ENCODE results near the gene PSKH1.
"Not testable (repeated sequence)": the region's sequence is repeated elsewhere in the genome, so short reads cannot be mapped to it uniquely, and the experiment has no call there.

PSKH1 gene

DNA sequence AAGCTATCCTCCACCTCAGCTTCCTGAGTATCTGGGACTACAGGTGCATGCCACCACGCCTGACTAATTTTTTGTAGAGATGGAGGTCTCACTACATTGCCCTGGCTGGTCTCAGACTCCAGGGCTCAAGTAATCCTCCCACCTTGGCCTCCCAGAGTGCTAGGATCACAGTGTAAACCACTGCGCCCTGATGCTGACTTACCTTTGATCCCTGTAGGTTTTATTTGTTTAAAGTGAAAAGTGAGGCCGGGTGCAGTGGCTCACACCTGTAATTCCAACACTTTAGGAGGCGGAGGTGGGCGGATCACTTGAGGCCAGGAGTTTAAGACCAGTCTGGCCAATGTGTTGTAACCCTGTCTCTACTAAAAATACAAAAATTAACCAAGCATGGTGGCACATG lies 8.7 kb downstream of the PSKH1 start:
- TF ChIP-seq, protein P1, sequence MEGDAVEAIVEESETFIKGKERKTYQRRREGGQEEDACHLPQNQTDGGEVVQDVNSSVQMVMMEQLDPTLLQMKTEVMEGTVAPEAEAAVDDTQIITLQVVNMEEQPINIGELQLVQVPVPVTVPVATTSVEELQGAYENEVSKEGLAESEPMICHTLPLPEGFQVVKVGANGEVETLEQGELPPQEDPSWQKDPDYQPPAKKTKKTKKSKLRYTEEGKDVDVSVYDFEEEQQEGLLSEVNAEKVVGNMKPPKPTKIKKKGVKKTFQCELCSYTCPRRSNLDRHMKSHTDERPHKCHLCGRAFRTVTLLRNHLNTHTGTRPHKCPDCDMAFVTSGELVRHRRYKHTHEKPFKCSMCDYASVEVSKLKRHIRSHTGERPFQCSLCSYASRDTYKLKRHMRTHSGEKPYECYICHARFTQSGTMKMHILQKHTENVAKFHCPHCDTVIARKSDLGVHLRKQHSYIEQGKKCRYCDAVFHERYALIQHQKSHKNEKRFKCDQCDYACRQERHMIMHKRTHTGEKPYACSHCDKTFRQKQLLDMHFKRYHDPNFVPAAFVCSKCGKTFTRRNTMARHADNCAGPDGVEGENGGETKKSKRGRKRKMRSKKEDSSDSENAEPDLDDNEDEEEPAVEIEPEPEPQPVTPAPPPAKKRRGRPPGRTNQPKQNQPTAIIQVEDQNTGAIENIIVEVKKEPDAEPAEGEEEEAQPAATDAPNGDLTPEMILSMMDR (IDR thresholded peaks at IDR 0.05; ENCODE audit: low read length, missing control alignments), result no peak
- no peak for DNase-seq (ENCODE audit: low read depth)
- H3K4me3 ChIP-seq (replicated peaks; ENCODE audit: low read depth, low read length), result no peak overlapping the region

DNA sequence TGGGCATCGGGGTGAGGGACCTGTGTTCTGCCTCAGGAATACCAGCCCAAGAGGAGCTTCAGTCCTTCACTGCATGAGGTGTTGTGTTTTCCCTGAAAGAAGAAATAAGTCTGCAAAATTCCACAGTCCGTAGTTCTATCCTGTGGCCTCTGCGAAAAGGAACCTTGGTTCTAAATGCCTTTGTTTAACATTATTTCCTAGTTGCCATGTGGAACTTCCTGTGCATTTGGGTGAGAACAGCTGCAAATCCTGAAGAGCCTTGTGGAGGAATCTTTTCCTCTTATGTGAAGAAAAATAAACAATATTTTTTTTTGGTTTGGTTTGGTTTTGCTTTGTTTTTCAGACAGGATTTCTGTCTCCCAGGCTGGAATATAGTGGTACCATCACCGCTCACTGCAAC lies 9.8 kb downstream of the PSKH1 start:
- no peak overlapping the region for H3K4me3 ChIP-seq (replicated peaks; ENCODE audit: low read depth, low read length)
- TF ChIP-seq, protein P1 (IDR thresholded peaks at IDR 0.05; ENCODE audit: low read length, missing control alignments), result no peak
- no peak for DNase-seq (ENCODE audit: low read depth)

DNA sequence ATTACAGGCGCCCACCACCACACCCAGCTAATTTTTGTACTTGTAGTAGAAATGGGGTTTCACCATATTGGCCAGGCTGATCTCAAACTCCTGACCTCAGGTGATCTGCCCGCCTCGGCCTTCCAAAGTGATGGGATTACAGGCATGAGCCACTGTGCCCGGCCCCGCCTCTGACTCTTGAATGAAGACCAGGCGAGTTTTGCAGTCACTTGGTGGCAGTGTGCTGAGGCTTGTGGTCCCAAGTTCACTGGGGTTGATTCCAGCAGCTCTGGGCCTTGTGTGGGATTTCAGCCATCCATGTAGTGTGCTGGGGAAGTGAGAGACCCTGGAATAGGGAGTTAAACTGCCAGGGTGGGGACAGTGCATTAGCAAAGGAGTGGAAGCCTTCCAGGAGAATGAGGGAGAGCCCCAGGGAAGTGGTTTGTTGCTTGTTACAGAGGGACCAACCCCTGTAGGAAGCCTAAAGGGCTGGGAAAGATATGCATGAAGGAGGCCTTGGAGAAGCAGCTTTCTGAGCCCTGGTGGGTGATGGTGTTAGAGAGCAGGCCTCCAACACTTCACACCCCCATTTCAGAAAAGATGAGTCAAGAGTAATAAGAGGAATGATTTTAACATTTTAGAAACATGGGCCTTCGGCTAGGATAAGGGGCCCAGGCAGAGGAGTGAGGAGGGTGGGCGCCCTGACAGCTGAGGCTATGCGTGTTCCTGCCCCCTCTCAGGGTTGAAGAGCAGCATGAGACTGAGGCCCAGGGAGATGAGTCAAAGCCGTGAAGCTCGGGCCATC lies 14.5 kb downstream of the PSKH1 start:
- no peak overlapping the region for H3K4me3 ChIP-seq (replicated peaks; ENCODE audit: low read depth, low read length)
- no peak for DNase-seq (ENCODE audit: low read depth)
- TF ChIP-seq, protein P1 (IDR thresholded peaks at IDR 0.05; ENCODE audit: low read length, missing control alignments), result no peak

DNA sequence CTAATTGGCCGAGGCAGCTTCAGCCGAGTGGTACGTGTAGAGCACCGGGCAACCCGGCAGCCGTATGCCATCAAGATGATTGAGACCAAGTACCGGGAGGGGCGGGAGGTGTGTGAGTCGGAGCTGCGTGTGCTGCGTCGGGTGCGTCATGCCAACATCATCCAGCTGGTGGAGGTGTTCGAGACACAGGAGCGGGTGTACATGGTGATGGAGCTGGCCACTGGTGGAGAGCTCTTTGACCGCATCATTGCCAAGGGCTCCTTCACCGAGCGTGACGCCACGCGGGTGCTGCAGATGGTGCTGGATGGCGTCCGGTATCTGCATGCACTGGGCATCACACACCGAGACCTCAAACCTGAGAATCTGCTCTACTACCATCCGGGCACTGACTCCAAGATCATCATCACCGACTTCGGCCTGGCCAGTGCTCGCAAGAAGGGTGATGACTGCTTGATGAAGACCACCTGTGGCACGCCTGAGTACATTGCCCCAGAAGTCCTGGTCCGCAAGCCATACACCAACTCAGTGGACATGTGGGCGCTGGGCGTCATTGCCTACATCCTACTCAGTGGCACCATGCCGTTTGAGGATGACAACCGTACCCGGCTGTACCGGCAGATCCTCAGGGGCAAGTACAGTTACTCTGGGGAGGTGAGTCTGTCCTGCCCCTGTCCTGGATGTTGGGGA lies 16.1 kb downstream of the PSKH1 start:
- TF ChIP-seq, protein P1 (IDR thresholded peaks at IDR 0.05; ENCODE audit: low read length, missing control alignments), result no peak
- DNase-seq (ENCODE audit: low read depth), result no peak
- no peak overlapping the region for H3K4me3 ChIP-seq (replicated peaks; ENCODE audit: low read depth, low read length)

DNA sequence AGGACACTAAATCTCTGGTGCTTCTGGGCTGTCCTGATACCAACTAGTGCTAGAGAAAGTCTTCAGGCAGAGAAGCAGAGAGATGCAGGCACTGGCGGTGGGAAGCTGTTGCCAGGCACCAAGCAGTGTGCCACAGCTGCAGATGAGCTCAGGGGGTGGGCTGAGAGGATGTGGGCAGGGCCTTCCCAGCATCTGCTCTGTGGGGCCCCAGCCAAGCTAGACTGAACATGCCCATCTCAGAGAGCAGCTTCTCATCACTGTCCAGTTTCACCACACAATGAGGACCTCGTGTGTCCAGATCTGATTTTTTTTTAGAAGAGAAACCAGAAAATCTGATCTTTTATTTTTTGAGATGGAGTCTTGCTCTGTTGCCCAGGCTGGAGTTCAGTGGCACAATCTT lies 17.1 kb downstream of the PSKH1 start:
- peak; percentile 53 for DNase-seq (ENCODE audit: low read depth)
- TF ChIP-seq, protein P1 (IDR thresholded peaks at IDR 0.05; ENCODE audit: low read length, missing control alignments), result no peak
- H3K4me3 ChIP-seq (replicated peaks; ENCODE audit: low read depth, low read length), result no peak overlapping the region

DNA sequence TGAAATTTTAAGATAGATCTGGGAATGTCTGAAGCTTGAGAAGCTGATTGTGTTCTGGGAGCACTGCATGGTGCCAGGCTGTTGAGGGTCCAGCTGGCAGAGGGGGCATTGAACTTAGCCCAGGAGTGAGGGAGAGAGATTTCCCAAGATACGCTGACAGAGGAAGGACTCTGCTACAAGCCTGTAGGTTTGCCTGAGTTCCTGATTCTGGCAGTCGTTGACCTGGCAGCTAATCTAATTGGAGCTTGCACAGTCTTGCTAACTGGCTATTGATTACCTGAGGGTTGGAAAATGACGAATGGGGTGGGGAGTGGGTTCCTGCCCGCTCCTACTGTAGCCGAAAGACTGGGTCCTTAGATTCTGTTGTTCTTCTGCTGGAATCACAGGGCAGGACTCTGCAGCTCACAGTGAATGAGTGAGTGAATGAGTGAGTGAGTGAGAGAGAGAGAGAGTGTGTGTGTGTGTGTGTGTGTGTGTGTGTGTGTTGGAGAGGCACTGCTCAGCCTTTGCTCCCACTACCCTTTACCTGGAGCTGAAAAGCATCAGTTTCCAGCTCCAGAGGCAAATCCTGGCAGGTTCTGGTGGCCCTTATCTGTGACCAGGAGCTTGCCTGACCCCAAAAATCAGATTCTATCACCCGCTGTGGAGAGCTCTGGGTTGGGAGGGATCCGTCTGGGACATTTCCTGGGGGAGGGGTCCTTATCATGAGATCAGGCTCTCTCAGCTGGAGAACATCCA lies 21.9 kb downstream of the PSKH1 start:
- TF ChIP-seq, protein P1 (IDR thresholded peaks at IDR 0.05; ENCODE audit: low read length, missing control alignments), result no peak
- no peak overlapping the region for H3K4me3 ChIP-seq (replicated peaks; ENCODE audit: low read depth, low read length)
- DNase-seq (ENCODE audit: low read depth), result no peak

DNA sequence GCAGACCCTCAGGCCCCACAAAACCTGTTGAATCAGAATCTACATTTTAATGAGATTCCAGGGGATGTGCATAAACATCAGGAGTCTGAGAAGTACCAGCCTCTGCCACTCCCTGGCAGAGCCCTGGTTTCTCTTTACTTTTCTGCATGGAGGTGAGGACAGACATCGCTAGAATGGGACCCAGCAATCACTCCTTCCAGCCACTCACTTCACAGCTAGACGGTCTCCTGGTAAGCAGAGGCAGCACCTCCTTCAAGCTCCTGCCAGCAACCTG lies 22.4 kb downstream of the PSKH1 start:
- not testable (repeated sequence) for DNase-seq (ENCODE audit: low read depth); H3K4me3 ChIP-seq (replicated peaks; ENCODE audit: low read depth, low read length)

All from fibroblast of pulmonary artery (primary cell).